Urinary bladder (tissue), 4 donors: ENCODE data around the gene ADGRV1. TPM values are rescaled to one million over a fixed set of nuclear protein-coding genes. Genes with fewer than 3 reads are reported as not detected.
"Not testable (repeated sequence)": the region's sequence is repeated elsewhere in the genome, so short reads cannot be mapped to it uniquely, and the experiment has no call there.

ENCODE experiments used
- DNase-seq: peaks from one replicate; pipeline ENCODE4 v3.0.0-alpha.2; 2015; ENCODE audit errors: extremely low spot score
- H3K27ac ChIP-seq: one replicate; pipeline ENCODE4 v1.5.1; 2013; ENCODE audit warnings: low read depth, mild to moderate bottlenecking, moderate library complexity
- H3K36me3 ChIP-seq: one replicate; pipeline ENCODE4 v1.6.1; 2013; ENCODE audit warnings: mild to moderate bottlenecking, moderate library complexity; ENCODE audit not compliant: insufficient read depth
- H3K4me1 ChIP-seq: one replicate; pipeline ENCODE4 v1.6.1; 2013; ENCODE audit warnings: mild to moderate bottlenecking, moderate library complexity; ENCODE audit not compliant: insufficient read depth
- H3K4me3 ChIP-seq: one replicate; pipeline ENCODE4 v1.5.1; 2013; ENCODE audit warnings: low read depth, low read length
- WGBS: extraction: QIAGEN DNeasy Blood & Tissue Kit; methylation state at CpG from one replicate; pipeline ENCODE4 v1.1.7; 2013; 5-methylcytosine and 5-hydroxymethylcytosine counted together
- polyA plus RNA-seq: library from polyadenylated mRNA; stranded (reverse); fragments of 200-250 nt; gene quantifications from one replicate; pipeline ENCODE4 v1.2.3, GENCODE V29; 2013
- total RNA-seq: library from RNA; depleted of rRNA; stranded (reverse); fragments of >200 nt; gene quantifications from one replicate; pipeline ENCODE4 v1.2.3, GENCODE V29; 2014
- donor health status: healthy with polysubstance abuse.
- donor health status: healthy.

Gene ADGRV1
- total and polyA plus RNA-seq, 2 donors: 4.0 to 6.6 TPM

- no peak for DNase-seq
These were observed 391.1 kb downstream of the ADGRV1 start for GRCh38 chr5:90949469-90950358.

GRCh38 chr5:90955001-90955635 is 396.5 kb downstream of the ADGRV1 start:
- Histone ChIP-seq H3K4me1 (no peaks in the 10 kb centered on the region), H3K36me3 (no peaks in the 10 kb centered on the region), H3K4me3 (no peak overlapping the region), H3K27ac (no peak overlapping the region)
- WGBS: 85% methylated on average over 6 of the region's 6 CpGs
- no peak for DNase-seq

More at GRCh38 chr5:90949469-90950358, 391.1 kb downstream of the ADGRV1 start:
- Histone ChIP-seq H3K36me3 (no peaks in the 10 kb centered on the region), H3K4me3 (no peak overlapping the region), H3K4me1 (no peaks in the 10 kb centered on the region), H3K27ac (no peak overlapping the region)
- WGBS: 95% methylated on average over 2 of the region's 2 CpGs

DNA sequence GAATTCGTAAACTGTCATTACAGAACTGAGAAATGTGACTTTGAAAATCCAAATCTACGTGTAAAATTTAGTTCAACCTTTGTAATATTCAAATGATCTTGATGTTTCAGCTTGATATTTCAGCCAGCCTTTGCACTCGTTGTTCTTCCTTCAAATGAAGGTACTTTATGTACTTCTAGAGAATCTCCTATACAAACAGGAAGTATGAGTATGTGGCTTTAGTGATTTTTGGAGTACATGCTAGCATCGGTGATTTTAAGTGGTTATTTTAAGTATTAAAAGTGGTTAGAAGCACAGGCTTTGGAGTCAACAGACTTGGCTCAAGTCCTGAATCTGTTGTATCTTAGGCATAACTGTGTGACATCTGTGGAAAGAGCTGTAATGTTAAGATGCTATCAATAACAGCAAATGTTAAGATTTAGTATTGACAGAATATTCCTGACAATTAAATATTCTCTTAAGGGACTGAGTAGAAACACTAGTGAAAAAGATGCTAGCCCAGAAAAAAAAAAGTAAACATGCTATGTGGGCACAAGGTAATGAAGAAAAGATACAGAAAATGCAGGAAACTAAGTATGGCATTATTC is 398.0 kb downstream of the ADGRV1 start:
- no peak for DNase-seq
- 65% methylated on average over 4 of the region's 4 CpGs for whole genome bisulfite sequencing
- no peaks in the 10 kb centered on the region for H3K4me1 ChIP-seq
- no peaks in the 10 kb centered on the region for H3K36me3 ChIP-seq
- no peak overlapping the region for H3K27ac ChIP-seq
- no peak overlapping the region for H3K4me3 ChIP-seq

DNA sequence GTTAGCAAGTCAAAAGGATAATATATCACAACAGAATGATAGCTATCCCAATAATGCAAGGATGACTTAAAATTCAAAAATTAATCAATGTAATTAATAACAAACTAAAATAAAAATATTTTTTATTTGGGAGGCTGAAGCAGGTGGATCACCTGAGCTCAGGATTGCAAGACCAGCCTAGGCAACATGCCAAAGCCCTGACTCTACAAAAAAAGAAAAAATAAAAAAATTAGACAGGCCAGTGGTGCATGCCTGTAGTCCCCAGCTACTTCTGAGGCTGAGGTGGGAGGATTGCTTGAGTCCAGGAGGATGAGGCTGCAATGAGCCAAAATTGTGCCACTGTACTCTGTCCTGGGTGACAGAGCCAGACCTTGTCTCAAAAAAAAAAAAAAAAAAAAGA is 399.3 kb downstream of the ADGRV1 start:
- H3K36me3 ChIP-seq: no peaks in the 10 kb centered on the region
- H3K4me3 ChIP-seq: no peak overlapping the region
- DNase-seq: no peak
- no peak overlapping the region for H3K27ac ChIP-seq
- H3K4me1 ChIP-seq: no peaks in the 10 kb centered on the region

DNA sequence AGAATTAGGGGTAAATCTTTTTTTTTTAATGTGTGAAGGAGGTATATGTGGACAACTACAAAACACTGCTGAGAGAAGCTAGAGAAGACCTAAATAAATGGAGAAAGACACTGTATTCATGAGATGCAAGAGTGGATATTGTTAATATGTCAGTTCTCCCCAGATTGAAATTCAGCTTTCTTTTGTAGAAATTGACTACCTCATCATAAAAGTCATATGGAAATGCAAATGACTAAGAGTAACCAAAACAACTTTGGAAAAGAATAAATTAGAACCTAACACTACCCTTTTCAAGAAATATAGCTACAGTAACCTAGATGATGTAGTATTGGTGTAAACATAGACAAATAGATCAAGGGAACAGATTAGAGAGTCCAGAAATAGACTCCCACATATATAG is 400.7 kb downstream of the ADGRV1 start:
- no peak overlapping the region for H3K27ac ChIP-seq
- DNase-seq: no peak
- H3K36me3 ChIP-seq: no peaks in the 10 kb centered on the region
- H3K4me1 ChIP-seq: no peaks in the 10 kb centered on the region
- no peak overlapping the region for H3K4me3 ChIP-seq

DNA sequence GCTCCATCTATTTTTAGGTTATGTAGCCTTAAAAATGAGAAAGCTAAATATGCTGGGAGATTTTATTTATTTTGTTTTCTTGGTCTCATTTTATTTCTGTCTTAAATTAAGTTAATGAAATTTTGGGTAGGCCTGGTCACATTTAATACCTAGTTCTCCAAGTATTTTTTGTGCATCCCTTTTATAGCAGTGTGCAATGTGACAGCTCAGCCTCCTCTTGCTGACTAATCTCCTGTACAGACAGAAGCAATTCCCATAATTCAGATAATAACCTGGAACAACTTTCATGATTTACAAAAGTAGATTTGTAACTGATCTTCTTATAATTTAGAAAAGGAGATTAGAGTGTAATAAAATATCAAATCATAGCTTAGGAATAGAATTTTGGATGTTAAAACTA is 403.9 kb downstream of the ADGRV1 start:
- Histone ChIP-seq H3K4me1 (no peaks in the 10 kb centered on the region), H3K36me3 (no peaks in the 10 kb centered on the region), H3K27ac (no peak overlapping the region), H3K4me3 (no peak overlapping the region)
- DNase-seq: no peak

DNA sequence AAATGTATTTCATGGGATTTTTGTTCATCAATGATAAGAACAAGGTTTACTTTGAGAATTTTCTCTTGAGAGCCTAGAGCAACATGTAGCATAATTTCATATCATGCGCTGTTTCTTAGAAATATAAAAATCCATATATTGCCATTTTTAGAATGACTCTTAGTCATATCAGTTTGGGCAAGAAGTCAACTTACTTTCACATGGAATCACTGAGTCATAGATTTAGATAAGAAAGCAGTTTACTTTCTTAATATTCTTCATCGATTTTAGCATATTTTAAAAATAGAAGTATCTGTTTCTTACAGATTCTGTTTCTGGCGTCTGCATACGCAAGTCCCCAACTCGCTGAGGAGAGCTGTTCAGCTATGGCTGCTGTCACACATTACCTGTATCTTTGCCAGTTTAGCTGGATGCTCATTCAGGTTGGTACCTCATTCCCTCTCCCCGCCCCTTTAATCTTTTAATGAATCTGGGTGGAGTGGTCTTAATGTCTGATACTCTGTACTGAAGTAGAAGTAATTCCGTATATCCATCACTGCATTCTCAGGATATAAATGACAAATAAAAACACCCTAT is 406.6 kb downstream of the ADGRV1 start:
- no peaks in the 10 kb centered on the region for H3K36me3 ChIP-seq
- WGBS: 86% methylated on average over 7 of the region's 7 CpGs
- no peak for DNase-seq
- no peak overlapping the region for H3K4me3 ChIP-seq
- no peaks in the 10 kb centered on the region for H3K4me1 ChIP-seq
- no peak overlapping the region for H3K27ac ChIP-seq

DNA sequence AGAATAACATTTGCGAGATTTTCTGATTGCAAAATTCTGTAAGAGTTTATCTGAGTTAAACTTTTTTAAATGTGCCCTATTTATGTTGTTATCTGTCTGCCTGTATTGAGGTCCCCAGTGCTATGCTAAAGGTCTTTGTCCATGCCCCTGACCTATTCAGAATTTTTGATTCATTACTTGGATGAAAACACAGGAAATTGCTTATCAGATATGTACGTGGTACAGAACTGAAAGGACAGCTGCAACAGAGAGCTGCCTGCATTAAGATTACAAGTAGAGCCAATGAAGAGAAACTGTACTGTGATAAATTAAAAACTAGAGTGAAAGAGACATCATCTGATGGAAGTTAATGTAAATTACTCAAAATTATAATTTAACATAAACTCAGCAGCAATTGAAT is 408.8 kb downstream of the ADGRV1 start:
- H3K4me1 ChIP-seq: no peaks in the 10 kb centered on the region
- H3K4me3 ChIP-seq: no peak overlapping the region
- no peak for DNase-seq
- no peak overlapping the region for H3K27ac ChIP-seq
- no peaks in the 10 kb centered on the region for H3K36me3 ChIP-seq
- 50% methylated on average over 2 of the region's 2 CpGs for WGBS

- no peak for DNase-seq
- Histone ChIP-seq H3K27ac (no peak overlapping the region), H3K4me1 (no peaks in the 10 kb centered on the region), H3K4me3 (no peak overlapping the region), H3K36me3 (no peaks in the 10 kb centered on the region)
- WGBS: 69% methylated on average over 4 of the region's 4 CpGs
These were observed 409.3 kb downstream of the ADGRV1 start for GRCh38 chr5:90967851-90968250.

DNA sequence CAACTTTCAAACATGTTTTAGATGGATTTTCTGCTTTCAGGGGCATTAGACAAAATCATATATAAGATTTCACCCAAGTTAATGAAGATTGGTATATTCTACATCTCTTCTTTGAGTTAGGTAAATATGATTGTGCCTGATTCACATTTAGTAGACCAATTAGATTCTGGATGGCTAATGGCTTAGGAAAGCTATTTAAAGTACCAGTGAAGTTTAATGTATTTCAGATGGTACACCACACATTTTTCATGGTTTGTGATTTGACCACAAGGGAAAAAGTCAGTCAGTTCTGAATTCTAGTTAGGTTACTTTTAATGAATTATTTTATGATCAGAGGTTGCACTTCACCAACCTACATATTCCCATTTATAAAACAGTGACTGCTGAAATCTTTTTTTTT is 409.7 kb downstream of the ADGRV1 start:
- no peak for DNase-seq
- no peak overlapping the region for H3K4me3 ChIP-seq
- no peaks in the 10 kb centered on the region for H3K36me3 ChIP-seq
- no peak overlapping the region for H3K27ac ChIP-seq
- H3K4me1 ChIP-seq: no peaks in the 10 kb centered on the region

DNA sequence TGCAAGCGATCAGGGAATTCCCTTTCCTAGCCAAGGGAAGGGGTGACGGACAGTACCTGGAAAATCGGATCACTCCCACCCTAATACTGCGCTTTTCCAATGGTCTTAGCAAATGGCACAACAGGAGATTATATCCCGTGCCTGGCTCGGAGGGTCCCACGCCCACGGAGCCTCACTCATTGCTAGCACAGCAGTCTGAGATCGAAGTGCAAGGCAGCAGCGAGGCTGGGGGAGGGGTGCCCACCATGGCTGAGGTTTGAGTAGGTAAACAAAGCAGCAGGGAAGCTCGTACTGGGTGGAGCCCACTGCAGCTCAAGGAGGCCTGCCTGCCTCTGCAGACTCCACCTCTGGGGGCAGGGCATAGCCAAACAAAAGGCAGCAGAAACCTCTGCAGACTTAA is 411.3 kb downstream of the ADGRV1 start:
- H3K36me3 ChIP-seq, DNase-seq, H3K4me3 ChIP-seq, H3K4me1 ChIP-seq, H3K27ac ChIP-seq: not testable (repeated sequence)
- 87% methylated on average over 11 of the region's 11 CpGs for WGBS

- Histone ChIP-seq H3K4me1 (no peaks in the 10 kb centered on the region), H3K27ac (no peak overlapping the region), H3K36me3 (no peaks in the 10 kb centered on the region), H3K4me3 (no peak overlapping the region)
- no peak for DNase-seq
- WGBS: 95% methylated on average over 5 of the region's 5 CpGs
These were observed 422.6 kb downstream of the ADGRV1 start for GRCh38 chr5:90981177-90981576.

DNA sequence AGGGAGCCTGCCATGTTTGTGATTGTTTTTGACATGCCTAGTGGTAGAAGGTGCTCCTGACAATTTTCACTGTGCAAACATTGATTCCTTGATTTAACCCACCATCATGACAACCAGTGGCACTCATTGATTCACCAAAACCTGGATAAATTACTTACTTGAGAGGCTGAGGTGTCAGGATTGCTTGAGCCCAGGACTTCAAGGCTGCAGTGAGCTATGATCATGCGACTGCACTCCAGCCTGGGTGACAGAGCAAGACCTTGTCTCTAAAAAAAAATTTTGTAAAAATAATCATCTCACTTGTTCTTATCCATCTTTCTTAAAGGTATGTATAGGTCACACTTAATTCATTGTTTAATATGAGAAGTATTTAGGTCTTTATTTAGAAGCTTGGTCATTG is 423.2 kb downstream of the ADGRV1 start:
- DNase-seq: no peak
- Histone ChIP-seq H3K36me3 (no peaks in the 10 kb centered on the region), H3K4me3 (no peak overlapping the region), H3K27ac (no peak overlapping the region), H3K4me1 (no peaks in the 10 kb centered on the region)
- 0% methylated on average over 1 of the region's 1 CpG for WGBS

DNA sequence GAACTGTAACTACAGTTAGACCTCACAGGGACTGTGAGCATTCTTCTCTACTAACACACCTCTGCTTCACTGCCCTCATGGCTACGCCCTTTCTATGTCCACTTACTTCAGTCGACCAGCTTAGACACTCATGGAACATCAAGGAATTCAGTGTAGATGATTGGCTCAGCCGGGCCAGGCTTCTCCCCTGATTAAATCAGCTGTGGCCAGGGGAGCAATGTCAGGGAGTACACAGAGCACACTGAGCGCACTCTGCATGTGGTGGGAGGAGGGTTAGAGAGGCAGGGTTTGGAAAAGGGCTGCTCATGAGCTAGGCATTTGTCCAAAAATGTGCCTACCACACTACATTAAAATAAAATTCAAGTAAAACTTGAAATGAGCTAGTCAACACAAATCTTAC is 424.0 kb downstream of the ADGRV1 start:
- Histone ChIP-seq H3K27ac (no peak overlapping the region), H3K36me3 (no peaks in the 10 kb centered on the region), H3K4me1 (no peaks in the 10 kb centered on the region), H3K4me3 (no peak overlapping the region)
- WGBS: 71% methylated on average over 4 of the region's 4 CpGs
- DNase-seq: no peak
